Mesodermal cell (in vitro differentiated cells): ENCODE measurements around the gene ZDHHC14.

ENCODE experiments used
- H3K27ac ChIP-seq: 2 replicates; pipeline ENCODE4 v1.7.0; 2013; ENCODE audit warnings: mild to moderate bottlenecking, low read depth, low read length, moderate library complexity; ENCODE audit not compliant: severe bottlenecking
- H3K36me3 ChIP-seq: 2 replicates; pipeline ENCODE4 v1.7.1; 2013; ENCODE audit warnings: mild to moderate bottlenecking, low read length, moderate library complexity; ENCODE audit not compliant: control insufficient read depth, insufficient read depth
- H3K4me1 ChIP-seq: one replicate; pipeline ENCODE4 v1.7.1; 2013; ENCODE audit warnings: mild to moderate bottlenecking, low read length; ENCODE audit not compliant: insufficient read depth, control insufficient read depth, poor library complexity, severe bottlenecking
- H3K4me3 ChIP-seq: 2 replicates; pipeline ENCODE4 v1.7.0; 2013; ENCODE audit warnings: low read length, control low read depth, mild to moderate bottlenecking; ENCODE audit not compliant: insufficient read depth, poor library complexity, severe bottlenecking; ENCODE audit errors: extremely low read depth
- H3K9me3 ChIP-seq: 2 replicates; pipeline ENCODE4 v1.7.1; 2013; ENCODE audit warnings: mild to moderate bottlenecking, low read length, moderate library complexity; ENCODE audit not compliant: control insufficient read depth
- WGBS, 2 experiments: methylation state at CpG; one replicate each; pipeline ENCODE4 v1.1.5; 2013; ENCODE audit warnings: missing lambda C conversion rate in 2 of 2; ENCODE audit not compliant: insufficient coverage in 2 of 2; 5-methylcytosine and 5-hydroxymethylcytosine counted together

ZDHHC14 gene

GRCh38 chr6:157527471-157527907 lies 146.5 kb downstream of the ZDHHC14 start:
- Histone ChIP-seq H3K36me3 (no peaks in the 10 kb centered on the region), H3K4me1 (peaks cover 14% of the 10 kb centered on the region), H3K27ac (no peak overlapping the region), H3K9me3 (no peaks in the 10 kb centered on the region), H3K4me3 (no peak overlapping the region)
- 93 to 94% methylated on average over 3 to 4 of the region's 4 CpGs for WGBS, 2 experiments

GRCh38 chr6:157528931-157529653 lies 148.1 kb downstream of the ZDHHC14 start:
- WGBS, 2 experiments = 90 to 100% methylated on average over 3 to 4 of the region's 5 CpGs
- H3K36me3 ChIP-seq = no peaks in the 10 kb centered on the region
- H3K9me3 ChIP-seq = no peaks in the 10 kb centered on the region
- no peak overlapping the region for H3K27ac ChIP-seq
- peaks cover 14% of the 10 kb centered on the region for H3K4me1 ChIP-seq
- no peak overlapping the region for H3K4me3 ChIP-seq

- no peak overlapping the region for H3K27ac ChIP-seq
- H3K4me1 ChIP-seq = peaks cover 17% of the 10 kb centered on the region
- H3K36me3 ChIP-seq = no peaks in the 10 kb centered on the region
- no peak overlapping the region for H3K4me3 ChIP-seq
- 83% methylated on average over 1 of the region's 2 CpGs; no CpG with 5 or more reads in 1 of the 2 experiments for WGBS, 2 experiments
- H3K9me3 ChIP-seq = no peaks in the 10 kb centered on the region
Measured at GRCh38 chr6:157529654-157530039, 148.7 kb downstream of the ZDHHC14 start.

DNA sequence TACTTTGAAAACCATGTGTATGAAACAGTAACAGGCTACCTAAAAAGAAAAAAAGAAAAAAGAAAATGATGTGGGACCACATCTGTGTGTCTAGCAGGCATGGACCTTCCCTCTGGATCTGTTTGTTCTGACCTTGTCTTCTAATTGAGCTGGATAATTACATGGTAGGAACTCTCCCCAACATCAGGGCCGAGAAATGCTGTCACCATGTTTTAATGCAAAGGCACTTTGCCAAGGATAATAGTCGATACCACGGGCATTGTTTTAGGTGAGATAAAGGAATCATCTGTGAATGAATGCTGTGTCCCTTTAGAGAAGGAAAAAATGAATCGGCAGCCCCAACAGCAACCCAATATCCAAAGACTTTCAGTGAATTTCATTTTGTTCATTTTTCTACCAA lies 149.1 kb downstream of the ZDHHC14 start:
- H3K27ac ChIP-seq = no peak overlapping the region
- WGBS, 2 experiments = 100% methylated on average over 1 of the region's 4 CpGs; no CpG with 5 or more reads in 1 of the 2 experiments

GRCh38 chr6:157530724-157531168 lies 149.8 kb downstream of the ZDHHC14 start:
- Histone ChIP-seq H3K36me3 (no peaks in the 10 kb centered on the region), H3K9me3 (no peaks in the 10 kb centered on the region), H3K27ac (no peak overlapping the region), H3K4me3 (no peak overlapping the region), H3K4me1 (peaks cover 28% of the 10 kb centered on the region)
- 74 to 82% methylated on average over 5 to 8 of the region's 10 CpGs for WGBS, 2 experiments

More for the DNA sequence above, 149.1 kb downstream of the ZDHHC14 start:
- Histone ChIP-seq H3K4me1 (peaks cover 22% of the 10 kb centered on the region), H3K9me3 (no peaks in the 10 kb centered on the region), H3K36me3 (no peaks in the 10 kb centered on the region), H3K4me3 (no peak overlapping the region)

GRCh38 chr6:157531169-157531985 lies 150.4 kb downstream of the ZDHHC14 start:
- 81 to 83% methylated on average over 19 to 20 of the region's 25 CpGs for WGBS, 2 experiments
- Histone ChIP-seq H3K4me3 (no peak overlapping the region), H3K9me3 (no peaks in the 10 kb centered on the region), H3K4me1 (peaks cover 29% of the 10 kb centered on the region), H3K27ac (no peak overlapping the region), H3K36me3 (no peaks in the 10 kb centered on the region)

DNA sequence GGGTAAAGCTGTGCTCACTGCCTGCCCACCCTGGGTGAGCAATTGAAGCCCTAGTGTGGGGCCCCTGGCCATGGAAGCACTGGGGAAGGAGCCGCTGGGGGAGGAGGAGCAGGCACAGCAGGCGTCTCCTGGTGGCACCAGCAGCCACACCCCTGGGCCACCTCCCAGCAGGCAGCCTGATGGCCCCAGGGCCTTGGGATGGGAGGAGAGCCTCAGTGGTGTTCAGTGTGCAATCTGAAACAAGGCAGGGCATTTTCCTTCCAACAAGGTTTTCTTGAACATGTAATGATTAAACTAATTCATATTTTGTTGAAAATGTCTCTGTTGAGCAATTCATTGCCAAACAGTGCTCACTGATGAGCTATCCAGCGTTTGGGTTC lies 151.0 kb downstream of the ZDHHC14 start:
- Histone ChIP-seq H3K36me3 (no peaks in the 10 kb centered on the region), H3K9me3 (no peaks in the 10 kb centered on the region), H3K27ac (no peak overlapping the region), H3K4me3 (no peak overlapping the region), H3K4me1 (peaks cover 29% of the 10 kb centered on the region)
- WGBS, 2 experiments = 73 to 80% methylated on average over 1 to 2 of the region's 3 CpGs

- H3K4me3 ChIP-seq = no peak overlapping the region
- H3K4me1 ChIP-seq = peaks cover 29% of the 10 kb centered on the region
- no peak overlapping the region for H3K27ac ChIP-seq
- H3K9me3 ChIP-seq = no peaks in the 10 kb centered on the region
- H3K36me3 ChIP-seq = no peaks in the 10 kb centered on the region
- 35 to 45% methylated on average over 6 to 7 of the region's 9 CpGs for WGBS, 2 experiments
Measured at GRCh38 chr6:157533048-157533871, 152.3 kb downstream of the ZDHHC14 start.

DNA sequence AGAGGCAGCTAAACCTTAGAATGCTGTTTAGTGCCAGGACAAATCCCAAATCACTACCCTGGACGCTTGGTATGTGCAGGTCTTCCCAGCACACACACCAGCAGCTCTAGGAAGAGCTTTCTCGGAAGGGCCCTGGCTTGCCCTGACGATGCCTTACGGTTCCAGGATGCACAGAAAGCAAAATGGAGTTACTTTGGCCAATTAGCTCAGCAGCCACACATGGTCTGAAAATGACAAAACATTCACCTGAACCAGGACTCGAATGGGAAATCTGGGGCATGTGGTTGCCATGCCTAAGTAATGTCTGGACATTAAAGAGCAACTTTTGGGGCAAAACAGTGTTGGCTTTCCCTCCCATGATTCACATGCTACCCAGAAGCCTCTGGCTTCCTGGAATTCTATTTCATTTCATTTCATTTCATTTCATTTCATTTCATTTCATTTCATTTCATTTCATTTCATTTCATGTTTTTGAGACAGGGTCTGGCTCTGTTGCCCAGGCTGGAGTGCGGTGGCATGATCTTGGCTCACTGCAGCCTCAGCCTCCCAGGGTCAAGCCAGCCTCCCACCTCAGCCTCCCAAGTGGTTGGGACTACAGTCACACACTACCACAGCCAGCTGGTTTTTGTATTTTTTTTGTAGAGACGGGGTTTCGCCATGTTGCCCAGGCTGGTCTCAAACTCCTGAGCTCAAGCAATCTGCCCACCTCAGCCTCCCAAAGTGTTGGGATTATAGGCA lies 153.3 kb downstream of the ZDHHC14 start:
- Histone ChIP-seq H3K4me1 (peaks cover 29% of the 10 kb centered on the region), H3K27ac (no peak overlapping the region), H3K36me3 (no peaks in the 10 kb centered on the region), H3K4me3 (no peak overlapping the region), H3K9me3 (no peaks in the 10 kb centered on the region)
- 91 to 99% methylated on average over 5 to 8 of the region's 8 CpGs for WGBS, 2 experiments

DNA sequence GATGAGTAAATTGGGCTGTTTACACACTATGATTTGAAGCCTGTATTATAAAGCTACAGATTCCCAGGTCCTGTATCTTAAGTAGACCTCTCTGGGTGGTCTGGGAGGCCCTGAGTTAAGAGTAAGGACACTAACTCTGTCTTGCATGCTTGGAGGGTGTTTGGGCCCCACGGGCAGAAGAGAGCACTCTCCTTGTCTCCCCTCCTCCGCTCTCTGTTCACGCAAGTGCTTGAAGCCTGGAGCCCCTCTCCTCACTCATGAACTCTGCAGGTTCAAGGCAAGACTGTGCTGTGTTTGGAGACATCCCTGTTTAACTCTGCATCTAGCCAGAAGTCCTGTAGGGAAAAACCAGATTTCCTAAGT lies 154.0 kb downstream of the ZDHHC14 start:
- 44 to 68% methylated on average over 2 to 3 of the region's 3 CpGs for WGBS, 2 experiments
- H3K4me1 ChIP-seq = peaks cover 29% of the 10 kb centered on the region
- H3K36me3 ChIP-seq = no peaks in the 10 kb centered on the region
- H3K9me3 ChIP-seq = no peaks in the 10 kb centered on the region
- H3K27ac ChIP-seq = peak overlapping the region; percentile 77
- no peak overlapping the region for H3K4me3 ChIP-seq
